Loucy (cell line): Measurements from ENCODE around the gene RHEB.
"Not testable (repeated sequence)": the region's sequence is repeated elsewhere in the genome, so short reads cannot be mapped to it uniquely, and the experiment has no call there.

ENCODE experiments used
- H2AFZ ChIP-seq: fragments of 200-600 bp; sonication (generic); 2 replicates; pipeline ENCODE4 v1.6.0; 2016; ENCODE audit warnings: antibody characterized with exemption, mild to moderate bottlenecking, low read length, moderate library complexity
- H3F3A ChIP-seq: fragments of 200-600 bp; 2 replicates; pipeline ENCODE4 v1.6.0; 2016; ENCODE audit warnings: antibody characterized with exemption, low read depth, mild to moderate bottlenecking
- H3K27me3 ChIP-seq: fragments of 200-600 bp; sonication (generic); 2 replicates; pipeline ENCODE4 v1.6.1; 2014; ENCODE audit warnings: low read length, mild to moderate bottlenecking; ENCODE audit not compliant: insufficient read depth, poor library complexity, severe bottlenecking
- H3K36me3 ChIP-seq: fragments of 200-600 bp; sonication (generic); 2 replicates; pipeline ENCODE4 v1.6.1; 2016; ENCODE audit warnings: low read length; ENCODE audit not compliant: insufficient read depth
- H3K4me1 ChIP-seq: fragments of 200-600 bp; sonication (generic); 2 replicates; pipeline ENCODE4 v1.5.1; 2014; ENCODE audit warnings: low read length, mild to moderate bottlenecking; ENCODE audit not compliant: insufficient read depth, poor library complexity, severe bottlenecking
- H3K4me2 ChIP-seq: fragments of 200-600 bp; sonication (generic); 2 replicates; pipeline ENCODE4 v1.6.0; 2014; ENCODE audit warnings: antibody characterized with exemption, low read length, low read depth, mild to moderate bottlenecking; ENCODE audit not compliant: poor library complexity, severe bottlenecking
- H3K4me3 ChIP-seq: fragments of 200-600 bp; sonication (generic); 2 replicates; pipeline ENCODE4 v1.5.1; 2014; ENCODE audit warnings: low read length, mild to moderate bottlenecking, mixed read lengths; ENCODE audit not compliant: poor library complexity, severe bottlenecking
- H3K79me2 ChIP-seq: fragments of 200-600 bp; sonication (generic); 2 replicates; pipeline ENCODE4 v1.6.1; 2014; ENCODE audit warnings: low read length; ENCODE audit not compliant: insufficient read depth
- H3K9ac ChIP-seq: fragments of 200-600 bp; sonication (generic); 2 replicates; pipeline ENCODE4 v1.6.0; 2014; ENCODE audit warnings: mild to moderate bottlenecking, low read depth, low read length, moderate library complexity; ENCODE audit not compliant: poor library complexity, severe bottlenecking
- H3K9me2 ChIP-seq: fragments of 200-600 bp; sonication (generic); replicated peaks from 2 replicates; pipeline ENCODE4 v1.6.1; 2016; ENCODE audit warnings: low read depth, low read length, mixed read lengths
- H3K9me3 ChIP-seq: fragments of 200-600 bp; sonication (generic); 2 replicates; pipeline ENCODE4 v1.6.1; 2014; ENCODE audit warnings: mild to moderate bottlenecking, antibody characterized with exemption, low read length, low read depth; ENCODE audit not compliant: insufficient read depth
- H4K20me1 ChIP-seq: fragments of 200-600 bp; sonication (generic); 2 replicates; pipeline ENCODE4 v1.6.0; 2014; ENCODE audit warnings: antibody characterized with exemption, low read length, mild to moderate bottlenecking; ENCODE audit not compliant: insufficient read depth, poor library complexity, severe bottlenecking
- CTCF ChIP-seq: fragments of 200-600 bp; sonication (generic); conservative IDR thresholded peaks from 2 replicates; pipeline ENCODE4 v1.5.1; 2014; ENCODE audit warnings: mild to moderate bottlenecking, antibody characterized with exemption, low read length
- EZH2phosphoT487 ChIP-seq: fragments of 200-600 bp; IDR thresholded peaks from 2 replicates; pipeline ENCODE4 v1.6.1; 2018; ENCODE audit warnings: antibody characterized with exemption, mild to moderate bottlenecking, moderate library complexity, borderline replicate concordance

RHEB gene

GRCh38 chr7:151524331-151524730 is 4.6 kb upstream of the RHEB start:
- Histone ChIP-seq H3K9ac (no peak overlapping the region), H2AFZ (no peak overlapping the region), H3K4me3 (no peak overlapping the region), H3K36me3 (no peaks in the 10 kb centered on the region), H3K9me2 (no peaks in the 10 kb centered on the region), H3K4me2 (no peak overlapping the region), H3K79me2 (no peaks in the 10 kb centered on the region), H3K9me3 (no peaks in the 10 kb centered on the region), H3K27me3 (no peaks in the 10 kb centered on the region), H4K20me1 (no peaks in the 10 kb centered on the region), H3K4me1 (peaks cover 2% of the 10 kb centered on the region), H3F3A (no peaks in the 10 kb centered on the region)
- TF ChIP-seq EZH2phosphoT487 (no peak), CTCF (no peak)

- Histone ChIP-seq H3K9me2 (no peaks in the 10 kb centered on the region), H3K9me3 (no peaks in the 10 kb centered on the region), H3K4me3 (peak overlapping the region; percentile 95), H3F3A (no peaks in the 10 kb centered on the region), H3K9ac (no peak overlapping the region), H3K79me2 (peaks cover 37% of the 10 kb centered on the region), H3K27me3 (no peaks in the 10 kb centered on the region), H3K4me1 (peaks cover 19% of the 10 kb centered on the region), H2AFZ (peak overlapping the region; percentile 36; the same call in 1 of the 2 replicates), H3K4me2 (peak overlapping the region; percentile 47), H3K36me3 (no peaks in the 10 kb centered on the region), H4K20me1 (peaks cover 33% of the 10 kb centered on the region)
- TF ChIP-seq CTCF (no peak), EZH2phosphoT487 (no peak)
Measured at GRCh38 chr7:151520419-151521261, 945 bp upstream of the RHEB start.

GRCh38 chr7:151518947-151519764 is 539 bp downstream of the RHEB start:
- H3K9me3 ChIP-seq, H3F3A ChIP-seq, H3K9me2 ChIP-seq, H3K36me3 ChIP-seq, H3K27me3 ChIP-seq: not testable (repeated sequence)
- Histone ChIP-seq H3K9ac (peak overlapping the region; percentile 93), H3K4me1 (peaks cover 31% of the 10 kb centered on the region), H3K4me3 (peak overlapping the region; percentile 95), H2AFZ (peak overlapping the region; percentile 39; the same call in 1 of the 2 replicates), H3K79me2 (peaks cover 52% of the 10 kb centered on the region), H3K4me2 (peak overlapping the region; percentile 98), H4K20me1 (peaks cover 48% of the 10 kb centered on the region)
